Spleen (tissue), 11 donors: ENCODE measurements around the gene ZNF500. TPM values are rescaled to one million over a fixed set of nuclear protein-coding genes. Genes with fewer than 3 reads are reported as not detected.

ENCODE experiments used
- DNase-seq: peaks from one replicate; pipeline ENCODE4 v3.0.0-alpha.2; 2020
- H3K27ac ChIP-seq, 8 donors: fragments of 200-600 bp; sonication (generic) in 7 of 8; 1 replicate in 4 of 8; 2 replicates in 4 of 8; pipeline versions ENCODE4 v1.5.0 to v1.8.0; 2016 to 2021; ENCODE audit warnings: inconsistent platforms in 4 of 8, mild to moderate bottlenecking in 4 of 8, moderate library complexity in 1 of 8
- H3K27me3 ChIP-seq, 7 donors: fragments of 200-600 bp; sonication (generic) in 6 of 7; replicated peaks in 1 of 7; 1 replicate in 4 of 7; 2 replicates in 3 of 7; pipeline versions ENCODE4 v1.5.0 to v1.8.0; 2016 to 2021; ENCODE audit warnings: inconsistent platforms in 3 of 7, mild to moderate bottlenecking in 1 of 7
- H3K36me3 ChIP-seq, 6 donors: fragments of 200-600 bp; sonication (generic) in 5 of 6; 1 replicate in 4 of 6; 2 replicates in 2 of 6; pipeline versions ENCODE4 v1.5.0 to v1.8.0; 2016 to 2021; ENCODE audit warnings: inconsistent platforms in 2 of 6
- H3K4me1 ChIP-seq, 6 donors: fragments of 200-600 bp; sonication (generic) in 5 of 6; 1 replicate in 3 of 6; 2 replicates in 3 of 6; pipeline versions ENCODE4 v1.5.0 to v1.8.0; 2016 to 2021; ENCODE audit warnings: inconsistent platforms in 3 of 6
- H3K4me3 ChIP-seq, 8 donors: fragments of 200-600 bp; sonication (generic) in 7 of 8; 1 replicate in 4 of 8; 2 replicates in 4 of 8; pipeline versions ENCODE4 v1.5.0 to v1.8.0; 2016 to 2021; ENCODE audit warnings: inconsistent platforms in 4 of 8, mild to moderate bottlenecking in 4 of 8, moderate library complexity in 2 of 8
- H3K9me3 ChIP-seq, 8 donors: fragments of 200-600 bp; sonication (generic) in 7 of 8; 1 replicate in 4 of 8; 2 replicates in 4 of 8; pipeline versions ENCODE4 v1.5.0 to v1.8.0; 2016 to 2021; ENCODE audit warnings: inconsistent platforms in 4 of 8
- POLR2A ChIP-seq, 3 donors: fragments of 450-650 bp; IDR thresholded peaks; one replicate each; pipeline ENCODE4 v1.5.1; 2017; ENCODE audit warnings: antibody characterized with exemption in 3 of 3, mild to moderate bottlenecking in 1 of 3
- POLR2AphosphoS5 ChIP-seq, 3 donors: sonication (generic); formaldehyde crosslinking; IDR thresholded peaks; one replicate each; pipeline ENCODE4 v1.5.1; 2017; ENCODE audit warnings: antibody characterized with exemption in 3 of 3
- WGBS, 5 donors: extraction: QIAGEN DNeasy Blood & Tissue Kit in 3 of 5; methylation state at CpG; one replicate each; pipeline versions ENCODE4 v1.1.5 to v1.1.7; 2013 to 2018; 5-methylcytosine and 5-hydroxymethylcytosine counted together
- intact Hi-C: fragments of 100-400 bp; cut with DNase I; formaldehyde crosslinking; loops from one replicate; pipeline ENCODE4 v1.15.0; 2023; ENCODE audit warnings: low total_unique reads
- polyA plus RNA-seq, 3 donors: library from polyadenylated mRNA; stranded (reverse); fragments of 200-250 nt; gene quantifications; one replicate each; pipeline ENCODE4 v1.2.1, GENCODE V29; 2013
- total RNA-seq, 7 donors: library from RNA; depleted of rRNA in 3 of 7; stranded (reverse); fragments of >200 nt in 3 of 7; fragmentation: NEBNext Ultra II Directional in 4 of 7; extraction: Animal tissue kit (Norgen Biotek cat#: 25700) in 4 of 7; gene quantifications; one replicate each; pipeline versions ENCODE4 v1.1.0 to v1.2.1, GENCODE V29; 2016 to 2021
- TF ChIP-seq, protein P1 (sequence below), 11 experiments: fragments of 200-600 bp in 7 of 11; fragments of 450-650 bp in 4 of 11; sonication (generic) in 4 of 11; IDR thresholded peaks in 8 of 11; conservative IDR thresholded peaks in 3 of 11; 1 replicate in 7 of 11; 2 replicates in 4 of 11; pipeline versions ENCODE4 v1.4.0 to v1.8.0; 2016 to 2021; ENCODE audit warnings: antibody characterized with exemption in 11 of 11, inconsistent platforms in 4 of 11, mild to moderate bottlenecking in 1 of 11
- donor health status: healthy with polysubstance abuse.
- donor health status: DM: no; HTN: no; CAD: no; lungs with moderate emphysema.
- donor health status: DM: no; HTN: no; CAD: no.
- donor health status: Bipolar disorder and iron deficiency.
- donor health status: healthy.
- donor health status: DM: no; HTN: no; CAD: no.
- donor health status: DM: yes; HTN: yes; CAD: no.

The ZNF500 gene
- total and polyA plus RNA-seq, 10 donors, result 2.5 to 32.3 (median 19.0) TPM

DNA sequence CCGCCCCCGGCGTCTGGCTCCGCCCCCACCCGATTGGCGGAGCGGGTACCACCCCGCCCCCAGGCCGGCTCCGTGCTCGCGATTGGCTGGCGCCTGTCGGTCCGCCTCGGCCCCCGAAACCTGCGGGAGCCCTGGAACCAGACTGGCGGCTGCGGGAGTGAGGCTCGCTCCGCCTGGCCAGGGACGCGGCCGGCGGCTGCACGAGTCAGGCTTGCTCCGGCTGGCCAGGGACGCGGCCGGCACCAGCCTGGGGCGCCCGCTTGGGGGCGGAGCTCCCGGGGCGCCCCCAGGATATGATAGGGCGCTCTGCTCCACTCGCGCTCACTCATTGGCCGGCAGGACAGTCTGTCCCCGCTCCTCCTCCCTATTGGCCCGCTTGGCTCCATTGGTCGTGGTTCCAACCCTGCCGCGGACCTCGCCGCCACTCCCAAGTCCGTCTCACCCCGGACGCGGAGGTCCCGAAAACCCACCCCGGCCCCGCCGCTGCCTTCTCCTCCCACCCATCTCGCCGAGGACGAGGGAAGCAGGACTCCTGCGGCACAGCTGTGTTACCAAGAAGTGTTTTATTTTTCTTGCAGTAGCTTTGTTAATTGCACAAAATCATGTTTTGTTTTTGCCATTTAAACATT is 35.8 kb upstream of the ZNF500 start:
- intact Hi-C loops, result loop anchor here (5.0 kb wide), 1 partner anchor 35 kb away; the partner anchor contains the start of gene ZNF500
- no peak for TF ChIP-seq POLR2A (IDR thresholded peaks at IDR 0.05)
- TF ChIP-seq, protein P1, sequence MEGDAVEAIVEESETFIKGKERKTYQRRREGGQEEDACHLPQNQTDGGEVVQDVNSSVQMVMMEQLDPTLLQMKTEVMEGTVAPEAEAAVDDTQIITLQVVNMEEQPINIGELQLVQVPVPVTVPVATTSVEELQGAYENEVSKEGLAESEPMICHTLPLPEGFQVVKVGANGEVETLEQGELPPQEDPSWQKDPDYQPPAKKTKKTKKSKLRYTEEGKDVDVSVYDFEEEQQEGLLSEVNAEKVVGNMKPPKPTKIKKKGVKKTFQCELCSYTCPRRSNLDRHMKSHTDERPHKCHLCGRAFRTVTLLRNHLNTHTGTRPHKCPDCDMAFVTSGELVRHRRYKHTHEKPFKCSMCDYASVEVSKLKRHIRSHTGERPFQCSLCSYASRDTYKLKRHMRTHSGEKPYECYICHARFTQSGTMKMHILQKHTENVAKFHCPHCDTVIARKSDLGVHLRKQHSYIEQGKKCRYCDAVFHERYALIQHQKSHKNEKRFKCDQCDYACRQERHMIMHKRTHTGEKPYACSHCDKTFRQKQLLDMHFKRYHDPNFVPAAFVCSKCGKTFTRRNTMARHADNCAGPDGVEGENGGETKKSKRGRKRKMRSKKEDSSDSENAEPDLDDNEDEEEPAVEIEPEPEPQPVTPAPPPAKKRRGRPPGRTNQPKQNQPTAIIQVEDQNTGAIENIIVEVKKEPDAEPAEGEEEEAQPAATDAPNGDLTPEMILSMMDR (IDR thresholded peaks at IDR 0.05 in 8 of 11, conservative IDR thresholded peaks at IDR 0.05 in 3 of 11), result peak in 9 of 11 experiments; percentile 23 to 65 (median 49)
- peak; percentile 69 to 85 (median 75) for TF ChIP-seq POLR2AphosphoS5 (IDR thresholded peaks at IDR 0.05)
- H3K9me3 ChIP-seq, result no peaks in the 10 kb centered on the region
- peak overlapping the region; percentile 55 to 99 (median 93) for H3K4me3 ChIP-seq
- H3K36me3 ChIP-seq, result peaks cover 0 to 64% (median 43%) of the 10 kb centered on the region in 6 donors
- H3K4me1 ChIP-seq, result peaks cover 19 to 42% (median 33%) of the 10 kb centered on the region in 6 donors
- WGBS, 5 donors, result 0 to 1% (median 0%) methylated on average over 36 to 59 of the region's 59 CpGs
- peak overlapping the region; percentile 62 to 95 (median 90) for H3K27ac ChIP-seq
- peak; percentile 97 for DNase-seq
- H3K27me3 ChIP-seq, result no peaks in the 10 kb centered on the region

- intact Hi-C loops, result loop anchor here (5.0 kb wide), 1 partner anchor 35 kb away; the partner anchor contains the start of gene ZNF500
- no peaks in the 10 kb centered on the region for H3K9me3 ChIP-seq
- peaks cover 0 to 64% (median 43%) of the 10 kb centered on the region in 6 donors for H3K36me3 ChIP-seq
- H3K4me3 ChIP-seq, result peak within 1 kb of the TSS; percentile 55 to 99 (median 93)
- TF ChIP-seq POLR2AphosphoS5 (IDR thresholded peaks at IDR 0.05) (peak; percentile 57 to 80 (median 78)), POLR2A (IDR thresholded peaks at IDR 0.05) (peak in 1 of 3 donors; percentile 21)
- TF ChIP-seq, protein P1 (IDR thresholded peaks at IDR 0.05 in 8 of 11, conservative IDR thresholded peaks at IDR 0.05 in 3 of 11), result no peak
- H3K4me1 ChIP-seq, result peaks cover 19 to 42% (median 33%) of the 10 kb centered on the region in 6 donors
- peak; percentile 97 for DNase-seq
- H3K27ac ChIP-seq, result peak within 1 kb of the TSS; percentile 74 to 95 (median 90)
- 0 to 1% (median 0%) methylated on average over 25 to 70 of the region's 70 CpGs for WGBS, 5 donors
- no peaks in the 10 kb centered on the region for H3K27me3 ChIP-seq
Observed at GRCh38 chr16:4801962-4802658, 35.1 kb upstream of the ZNF500 start, which contains the start of gene ROGDI. Gene ROGDI, minus strand, starts transcription at chr16:4802633. Its CDS starts 62 bp downstream, at chr16:4802571.

GRCh38 chr16:4801051-4801961 is 34.3 kb upstream of the ZNF500 start:
- no peaks in the 10 kb centered on the region for H3K27me3 ChIP-seq
- no peak for TF ChIP-seq POLR2A (IDR thresholded peaks at IDR 0.05)
- TF ChIP-seq POLR2AphosphoS5 (IDR thresholded peaks at IDR 0.05), result no peak
- TF ChIP-seq, protein P1 (IDR thresholded peaks at IDR 0.05 in 8 of 11, conservative IDR thresholded peaks at IDR 0.05 in 3 of 11), result no peak
- 54 to 66% (median 58%) methylated on average over 25 to 29 of the region's 29 CpGs for WGBS, 5 donors

More at GRCh38 chr16:4801051-4801961, 34.3 kb upstream of the ZNF500 start:
- H3K4me3 ChIP-seq, result peak overlapping the region; percentile 55 to 99 (median 93)
- H3K36me3 ChIP-seq, result peaks cover 0 to 64% (median 39%) of the 10 kb centered on the region in 6 donors
- H3K4me1 ChIP-seq, result peaks cover 19 to 42% (median 33%) of the 10 kb centered on the region in 6 donors
- intact Hi-C loops, result loop anchor here (5.0 kb wide), 1 partner anchor 34 kb away; the partner anchor contains the start of gene ZNF500
- no peaks in the 10 kb centered on the region for H3K9me3 ChIP-seq
- peak; percentile 81 for DNase-seq
- peak overlapping the region; percentile 74 to 95 (median 90) for H3K27ac ChIP-seq
